K562 (cell line): ENCODE results near the gene RAP1GAP2. TPM values are rescaled to one million over a fixed set of nuclear protein-coding genes. Genes with fewer than 3 reads are reported as not detected.

Source experiments
- CEBPB ChIP-seq: fragments of 450-650 bp; IDR thresholded peaks from 2 replicates; pipeline ENCODE4 v1.6.1; 2016; ENCODE audit warnings: missing genetic modification characterization, missing compliant biosample characterization
- DACH1 ChIP-seq: fragments of 450-650 bp; IDR thresholded peaks from 2 replicates; pipeline ENCODE4 v1.6.1; 2018; ENCODE audit not compliant: partially characterized antibody
- EGR1 ChIP-seq: fragments of 450-650 bp; conservative IDR thresholded peaks from 2 replicates; pipeline ENCODE4 v1.6.1; 2017; ENCODE audit warnings: mild to moderate bottlenecking
- EWSR1 ChIP-seq: fragments of 450-650 bp; IDR thresholded peaks from 2 replicates; pipeline ENCODE4 v1.6.1; 2018; ENCODE audit warnings: borderline replicate concordance, mild to moderate bottlenecking, low read depth, moderate library complexity; ENCODE audit not compliant: partially characterized antibody
- HSF4 ChIP-seq: fragments of 250-450 bp; sonication (Bioruptor Pico); IDR thresholded peaks from 2 replicates; pipeline ENCODE4 v2.1.2; 2022; ENCODE audit warnings: mild to moderate bottlenecking, moderate library complexity, borderline replicate concordance
- MBD2 ChIP-seq: sonication (generic); IDR thresholded peaks from 2 replicates; pipeline ENCODE4 v1.6.1; 2016; ENCODE audit warnings: low read depth, borderline replicate concordance
- MCM7 ChIP-seq, 2 experiments: fragments of 450-650 bp; IDR thresholded peaks; 2 replicates each; pipeline ENCODE4 v1.6.1; 2016 to 2018
- MTA1 ChIP-seq: fragments of 450-650 bp; IDR thresholded peaks from 2 replicates; pipeline ENCODE4 v1.6.1; 2017; ENCODE audit warnings: borderline replicate concordance
- NFATC3 ChIP-seq: fragments of 450-650 bp; IDR thresholded peaks from 2 replicates; pipeline ENCODE4 v1.6.1; 2017; ENCODE audit warnings: mild to moderate bottlenecking
- PHB2 ChIP-seq: fragments of 450-650 bp; IDR thresholded peaks from 2 replicates; pipeline ENCODE4 v1.6.1; 2017; ENCODE audit warnings: low read depth
- POLR3A ChIP-seq: IDR thresholded peaks from 2 replicates; pipeline ENCODE4 v1.6.1; 2011; ENCODE audit warnings: borderline replicate concordance, mild to moderate bottlenecking, moderate library complexity; ENCODE audit not compliant: insufficient read length, insufficient read depth; ENCODE audit errors: extremely low read depth
- SLC30A9 ChIP-seq: fragments of 250-450 bp; sonication (Bioruptor Pico); IDR thresholded peaks from 2 replicates; pipeline ENCODE4 v1.8.0; 2022; ENCODE audit warnings: mild to moderate bottlenecking, moderate library complexity
- ZBTB7A ChIP-seq: IDR thresholded peaks from 2 replicates; pipeline ENCODE4 v1.6.1; 2011; ENCODE audit warnings: low read depth, mild to moderate bottlenecking, low read length, moderate library complexity, borderline replicate concordance; ENCODE audit not compliant: control insufficient read depth
- ZNF217 ChIP-seq: sonication (generic); formaldehyde crosslinking; IDR thresholded peaks from 2 replicates; pipeline ENCODE4 v1.8.0; 2022; ENCODE audit warnings: mild to moderate bottlenecking, missing genetic modification reagents
- polyA plus RNA-seq, 8 experiments: library from polyadenylated mRNA; depleted of rRNA in 4 of 8; stranded (reverse) in 5 of 8; unstranded in 3 of 8; fragments of >200 nt; fragmentation: Nextera tagmentation in 2 of 8; fragmentation: Illumina TruSeq in 1 of 8; extraction: Ambion mirVana in 2 of 8; extraction: Trizol in 1 of 8; gene quantifications; 2 replicates each; pipeline versions ENCODE4 v1.2.1 to v1.2.3, GENCODE V29; 2011 to 2014; ENCODE audit warnings: inconsistent platforms in 1 of 8, missing spikeins in 1 of 8
- total RNA-seq, 7 experiments: library from RNA; depleted of rRNA in 6 of 7; stranded (reverse); fragments of >200 nt in 6 of 7; fragmentation: Illumina TruSeq in 2 of 7; extraction: Trizol in 2 of 7; gene quantifications; 2 replicates each; pipeline versions ENCODE4 v1.2.1 to v1.2.3, GENCODE V29; 2011 to 2021; ENCODE audit warnings: low replicate concordance in 1 of 7
- TF ChIP-seq, protein P1 (sequence below), 2 experiments: fragments of 450-650 bp; IDR thresholded peaks; 2 replicates each; pipeline ENCODE4 v1.6.1; 2018; ENCODE audit warnings: mild to moderate bottlenecking in 2 of 2, low read depth in 1 of 2; ENCODE audit not compliant: partially characterized antibody in 2 of 2
- TF ChIP-seq, protein P2 (sequence below): sonication (generic); formaldehyde crosslinking; IDR thresholded peaks from 2 replicates; pipeline ENCODE4 v1.8.1; 2022; ENCODE audit warnings: missing genetic modification reagents
- TF ChIP-seq, protein P3 (sequence below): IDR thresholded peaks from 2 replicates; pipeline ENCODE4 v1.6.1; 2012; ENCODE audit warnings: low read depth, low read length, improper control_type of control experiment, borderline replicate concordance
- TF ChIP-seq, protein P4 (sequence below), 2 experiments: fragments of 450-650 bp in 1 of 2; IDR thresholded peaks; 2 replicates each; pipeline ENCODE4 v1.6.1; 2011 to 2017; ENCODE audit warnings: low read depth in 2 of 2, antibody characterized with exemption in 1 of 2, borderline replicate concordance in 1 of 2, low read length in 1 of 2, mild to moderate bottlenecking in 1 of 2, mixed read lengths in 1 of 2; ENCODE audit not compliant: control insufficient read depth in 1 of 2

The RAP1GAP2 gene
- total and polyA plus RNA-seq, 9 of the 15 experiments (the other 6 are each of a cell fraction or from before 2014, with no cell fraction given) = 0.01 to 1.3 (median 0.42) TPM; not detected in 1

DNA sequence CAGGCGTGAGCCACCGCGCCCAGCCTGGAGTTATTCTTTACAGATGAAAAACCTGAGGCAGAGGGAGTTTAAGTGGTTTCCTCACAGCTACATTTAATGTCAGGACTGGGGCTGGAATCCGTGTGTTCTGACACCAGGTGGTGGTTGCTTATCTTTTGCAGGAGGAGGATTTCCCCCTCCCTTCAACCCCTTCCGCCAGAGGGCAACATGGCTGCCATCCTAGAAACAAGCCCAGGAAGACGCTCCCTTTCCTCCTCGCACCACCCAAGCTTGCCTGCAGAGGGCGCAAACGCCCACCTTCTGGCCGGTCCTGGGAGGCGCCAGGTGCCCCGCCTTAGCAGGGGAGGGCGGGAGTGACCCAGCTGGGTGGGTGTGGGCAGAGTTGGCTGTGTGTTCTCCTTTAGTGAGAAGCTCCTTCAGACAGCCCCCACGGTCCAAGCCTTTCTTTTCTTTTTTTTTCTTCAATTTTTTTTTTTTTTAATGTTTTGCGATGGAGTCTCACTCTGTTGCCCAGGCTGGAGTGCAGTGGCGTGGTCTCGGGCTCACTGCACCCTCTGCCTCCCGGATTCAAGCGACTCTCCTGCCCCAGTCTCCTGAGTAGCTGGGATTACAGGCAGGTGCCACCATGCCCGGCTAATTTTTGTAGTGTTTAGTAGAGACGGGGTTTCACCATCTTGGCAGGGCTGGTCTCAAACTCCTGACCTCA is 9.9 kb upstream of the RAP1GAP2 start (continued):
- TF ChIP-seq, protein P1, sequence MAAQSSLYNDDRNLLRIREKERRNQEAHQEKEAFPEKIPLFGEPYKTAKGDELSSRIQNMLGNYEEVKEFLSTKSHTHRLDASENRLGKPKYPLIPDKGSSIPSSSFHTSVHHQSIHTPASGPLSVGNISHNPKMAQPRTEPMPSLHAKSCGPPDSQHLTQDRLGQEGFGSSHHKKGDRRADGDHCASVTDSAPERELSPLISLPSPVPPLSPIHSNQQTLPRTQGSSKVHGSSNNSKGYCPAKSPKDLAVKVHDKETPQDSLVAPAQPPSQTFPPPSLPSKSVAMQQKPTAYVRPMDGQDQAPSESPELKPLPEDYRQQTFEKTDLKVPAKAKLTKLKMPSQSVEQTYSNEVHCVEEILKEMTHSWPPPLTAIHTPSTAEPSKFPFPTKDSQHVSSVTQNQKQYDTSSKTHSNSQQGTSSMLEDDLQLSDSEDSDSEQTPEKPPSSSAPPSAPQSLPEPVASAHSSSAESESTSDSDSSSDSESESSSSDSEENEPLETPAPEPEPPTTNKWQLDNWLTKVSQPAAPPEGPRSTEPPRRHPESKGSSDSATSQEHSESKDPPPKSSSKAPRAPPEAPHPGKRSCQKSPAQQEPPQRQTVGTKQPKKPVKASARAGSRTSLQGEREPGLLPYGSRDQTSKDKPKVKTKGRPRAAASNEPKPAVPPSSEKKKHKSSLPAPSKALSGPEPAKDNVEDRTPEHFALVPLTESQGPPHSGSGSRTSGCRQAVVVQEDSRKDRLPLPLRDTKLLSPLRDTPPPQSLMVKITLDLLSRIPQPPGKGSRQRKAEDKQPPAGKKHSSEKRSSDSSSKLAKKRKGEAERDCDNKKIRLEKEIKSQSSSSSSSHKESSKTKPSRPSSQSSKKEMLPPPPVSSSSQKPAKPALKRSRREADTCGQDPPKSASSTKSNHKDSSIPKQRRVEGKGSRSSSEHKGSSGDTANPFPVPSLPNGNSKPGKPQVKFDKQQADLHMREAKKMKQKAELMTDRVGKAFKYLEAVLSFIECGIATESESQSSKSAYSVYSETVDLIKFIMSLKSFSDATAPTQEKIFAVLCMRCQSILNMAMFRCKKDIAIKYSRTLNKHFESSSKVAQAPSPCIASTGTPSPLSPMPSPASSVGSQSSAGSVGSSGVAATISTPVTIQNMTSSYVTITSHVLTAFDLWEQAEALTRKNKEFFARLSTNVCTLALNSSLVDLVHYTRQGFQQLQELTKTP (IDR thresholded peaks at IDR 0.05; ENCODE audit: low read depth in 1 of 2, partially characterized antibody in 2 of 2) = no peak
- TF ChIP-seq, protein P2, sequence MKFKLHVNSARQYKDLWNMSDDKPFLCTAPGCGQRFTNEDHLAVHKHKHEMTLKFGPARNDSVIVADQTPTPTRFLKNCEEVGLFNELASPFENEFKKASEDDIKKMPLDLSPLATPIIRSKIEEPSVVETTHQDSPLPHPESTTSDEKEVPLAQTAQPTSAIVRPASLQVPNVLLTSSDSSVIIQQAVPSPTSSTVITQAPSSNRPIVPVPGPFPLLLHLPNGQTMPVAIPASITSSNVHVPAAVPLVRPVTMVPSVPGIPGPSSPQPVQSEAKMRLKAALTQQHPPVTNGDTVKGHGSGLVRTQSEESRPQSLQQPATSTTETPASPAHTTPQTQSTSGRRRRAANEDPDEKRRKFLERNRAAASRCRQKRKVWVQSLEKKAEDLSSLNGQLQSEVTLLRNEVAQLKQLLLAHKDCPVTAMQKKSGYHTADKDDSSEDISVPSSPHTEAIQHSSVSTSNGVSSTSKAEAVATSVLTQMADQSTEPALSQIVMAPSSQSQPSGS (CRISPR knock-in tag) = no peak
- no peak for TF ChIP-seq MBD2
- no peak for TF ChIP-seq CEBPB (tag)
- TF ChIP-seq, protein P3, sequence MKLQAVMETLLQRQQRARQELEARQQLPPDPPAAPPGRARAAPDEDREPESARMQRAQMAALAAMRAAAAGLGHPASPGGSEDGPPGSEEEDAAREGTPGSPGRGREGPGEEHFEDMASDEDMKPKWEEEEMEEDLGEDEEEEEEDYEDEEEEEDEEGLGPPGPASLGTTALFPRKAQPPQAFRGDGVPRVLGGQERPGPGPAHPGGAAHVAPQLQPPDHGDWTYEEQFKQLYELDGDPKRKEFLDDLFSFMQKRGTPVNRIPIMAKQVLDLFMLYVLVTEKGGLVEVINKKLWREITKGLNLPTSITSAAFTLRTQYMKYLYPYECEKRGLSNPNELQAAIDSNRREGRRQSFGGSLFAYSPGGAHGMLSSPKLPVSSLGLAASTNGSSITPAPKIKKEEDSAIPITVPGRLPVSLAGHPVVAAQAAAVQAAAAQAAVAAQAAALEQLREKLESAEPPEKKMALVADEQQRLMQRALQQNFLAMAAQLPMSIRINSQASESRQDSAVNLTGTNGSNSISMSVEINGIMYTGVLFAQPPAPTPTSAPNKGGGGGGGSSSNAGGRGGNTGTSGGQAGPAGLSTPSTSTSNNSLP = no peak
- TF ChIP-seq HSF4 (CRISPR knock-in tag) = no peak
- peak; percentile 11 for TF ChIP-seq DACH1
- TF ChIP-seq ZBTB7A = no peak
- TF ChIP-seq, protein P4, sequence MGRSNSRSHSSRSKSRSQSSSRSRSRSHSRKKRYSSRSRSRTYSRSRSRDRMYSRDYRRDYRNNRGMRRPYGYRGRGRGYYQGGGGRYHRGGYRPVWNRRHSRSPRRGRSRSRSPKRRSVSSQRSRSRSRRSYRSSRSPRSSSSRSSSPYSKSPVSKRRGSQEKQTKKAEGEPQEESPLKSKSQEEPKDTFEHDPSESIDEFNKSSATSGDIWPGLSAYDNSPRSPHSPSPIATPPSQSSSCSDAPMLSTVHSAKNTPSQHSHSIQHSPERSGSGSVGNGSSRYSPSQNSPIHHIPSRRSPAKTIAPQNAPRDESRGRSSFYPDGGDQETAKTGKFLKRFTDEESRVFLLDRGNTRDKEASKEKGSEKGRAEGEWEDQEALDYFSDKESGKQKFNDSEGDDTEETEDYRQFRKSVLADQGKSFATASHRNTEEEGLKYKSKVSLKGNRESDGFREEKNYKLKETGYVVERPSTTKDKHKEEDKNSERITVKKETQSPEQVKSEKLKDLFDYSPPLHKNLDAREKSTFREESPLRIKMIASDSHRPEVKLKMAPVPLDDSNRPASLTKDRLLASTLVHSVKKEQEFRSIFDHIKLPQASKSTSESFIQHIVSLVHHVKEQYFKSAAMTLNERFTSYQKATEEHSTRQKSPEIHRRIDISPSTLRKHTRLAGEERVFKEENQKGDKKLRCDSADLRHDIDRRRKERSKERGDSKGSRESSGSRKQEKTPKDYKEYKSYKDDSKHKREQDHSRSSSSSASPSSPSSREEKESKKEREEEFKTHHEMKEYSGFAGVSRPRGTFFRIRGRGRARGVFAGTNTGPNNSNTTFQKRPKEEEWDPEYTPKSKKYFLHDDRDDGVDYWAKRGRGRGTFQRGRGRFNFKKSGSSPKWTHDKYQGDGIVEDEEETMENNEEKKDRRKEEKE (IDR thresholded peaks at IDR 0.05; ENCODE audit: borderline replicate concordance in 1 of 2, control insufficient read depth in 1 of 2, low read depth in 2 of 2, low read length in 1 of 2) = no peak
- TF ChIP-seq SLC30A9 = no peak
- TF ChIP-seq ZNF217 = no peak
- no peak for TF ChIP-seq MCM7 (IDR thresholded peaks at IDR 0.05)
- TF ChIP-seq POLR3A = no peak
- TF ChIP-seq MTA1 = no peak
- no peak for TF ChIP-seq EWSR1
- no peak for TF ChIP-seq PHB2
- peak; percentile 32 for TF ChIP-seq EGR1
- TF ChIP-seq NFATC3 = no peak
